ENCODE measurements around the gene CFAP58. TPM values are rescaled to one million over a fixed set of nuclear protein-coding genes. Genes with fewer than 3 reads are reported as not detected.

The CFAP58 gene
- total and polyA plus RNA-seq, 8 donors = 0.12 to 0.58 (median 0.20) TPM; not detected in 3

DNA sequence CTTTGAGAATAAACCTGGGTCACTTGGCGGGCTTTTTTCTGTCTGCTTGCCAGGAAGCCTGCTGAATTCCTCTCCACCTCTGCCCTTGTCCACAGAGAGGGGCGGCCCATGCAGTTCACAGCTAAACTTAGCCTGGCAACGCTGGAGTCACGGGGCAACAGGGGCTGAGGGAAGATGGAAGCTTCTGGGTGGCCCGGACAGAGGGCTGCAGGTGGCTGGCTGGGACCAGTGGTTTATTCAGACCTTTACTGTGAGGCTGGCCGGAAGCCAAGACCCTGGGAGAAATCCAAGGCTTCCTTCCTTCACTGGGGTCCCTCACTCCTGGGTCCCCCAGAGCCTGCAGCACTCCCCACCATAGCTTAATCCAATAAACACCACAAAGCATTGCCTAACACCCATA, 32.4 kb upstream of the CFAP58 start:
- H3K27me3 ChIP-seq = no peaks in the 10 kb centered on the region
- peaks cover 0 to 2% (median 0%) of the 10 kb centered on the region in 4 donors for H3K36me3 ChIP-seq
- intact Hi-C loops (cut with DNase I; ENCODE audit: low total_unique reads) = no loop called here
- TF ChIP-seq, protein P1, sequence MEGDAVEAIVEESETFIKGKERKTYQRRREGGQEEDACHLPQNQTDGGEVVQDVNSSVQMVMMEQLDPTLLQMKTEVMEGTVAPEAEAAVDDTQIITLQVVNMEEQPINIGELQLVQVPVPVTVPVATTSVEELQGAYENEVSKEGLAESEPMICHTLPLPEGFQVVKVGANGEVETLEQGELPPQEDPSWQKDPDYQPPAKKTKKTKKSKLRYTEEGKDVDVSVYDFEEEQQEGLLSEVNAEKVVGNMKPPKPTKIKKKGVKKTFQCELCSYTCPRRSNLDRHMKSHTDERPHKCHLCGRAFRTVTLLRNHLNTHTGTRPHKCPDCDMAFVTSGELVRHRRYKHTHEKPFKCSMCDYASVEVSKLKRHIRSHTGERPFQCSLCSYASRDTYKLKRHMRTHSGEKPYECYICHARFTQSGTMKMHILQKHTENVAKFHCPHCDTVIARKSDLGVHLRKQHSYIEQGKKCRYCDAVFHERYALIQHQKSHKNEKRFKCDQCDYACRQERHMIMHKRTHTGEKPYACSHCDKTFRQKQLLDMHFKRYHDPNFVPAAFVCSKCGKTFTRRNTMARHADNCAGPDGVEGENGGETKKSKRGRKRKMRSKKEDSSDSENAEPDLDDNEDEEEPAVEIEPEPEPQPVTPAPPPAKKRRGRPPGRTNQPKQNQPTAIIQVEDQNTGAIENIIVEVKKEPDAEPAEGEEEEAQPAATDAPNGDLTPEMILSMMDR (IDR thresholded peaks at IDR 0.05) = no peak
- no peak for TF ChIP-seq POLR2AphosphoS5 (IDR thresholded peaks at IDR 0.05)
- TF ChIP-seq POLR2A (IDR thresholded peaks at IDR 0.05) = no peak
- no peak for TF ChIP-seq EP300 (IDR thresholded peaks at IDR 0.05)
- 73 to 85% (median 78%) methylated on average over 6 of the region's 6 CpGs for WGBS, 5 donors
- no peak for DNase-seq
- H3K9me3 ChIP-seq = no peaks in the 10 kb centered on the region
- no peak overlapping the region for H3K4me3 ChIP-seq
- H3K4me1 ChIP-seq = peaks cover 77 to 100% (median 91%) of the 10 kb centered on the region in 4 donors
- peak overlapping the region in 3 of 5 donors; percentile 46 to 84 (median 76) for H3K27ac ChIP-seq

- intact Hi-C loops (cut with DNase I; ENCODE audit: low total_unique reads) = no loop called here
- Histone ChIP-seq H3K27ac (peak overlapping the region in 4 of 5 donors; percentile 8 to 84 (median 61)), H3K4me3 (no peak overlapping the region), H3K36me3 (no peaks in the 10 kb centered on the region), H3K9me3 (no peaks in the 10 kb centered on the region), H3K27me3 (no peaks in the 10 kb centered on the region), H3K4me1 (peaks cover 80 to 100% (median 91%) of the 10 kb centered on the region in 4 donors)
- no peak for DNase-seq
- 49 to 75% (median 73%) methylated on average over 8 of the region's 8 CpGs for WGBS, 5 donors
- no peak for TF ChIP-seq EP300 (IDR thresholded peaks at IDR 0.05)
- TF ChIP-seq POLR2A (IDR thresholded peaks at IDR 0.05) = no peak
- TF ChIP-seq, protein P1 (IDR thresholded peaks at IDR 0.05) = no peak
- no peak for TF ChIP-seq POLR2AphosphoS5 (IDR thresholded peaks at IDR 0.05)
Measured at GRCh38 chr10:104321725-104322415, 31.8 kb upstream of the CFAP58 start.

DNA sequence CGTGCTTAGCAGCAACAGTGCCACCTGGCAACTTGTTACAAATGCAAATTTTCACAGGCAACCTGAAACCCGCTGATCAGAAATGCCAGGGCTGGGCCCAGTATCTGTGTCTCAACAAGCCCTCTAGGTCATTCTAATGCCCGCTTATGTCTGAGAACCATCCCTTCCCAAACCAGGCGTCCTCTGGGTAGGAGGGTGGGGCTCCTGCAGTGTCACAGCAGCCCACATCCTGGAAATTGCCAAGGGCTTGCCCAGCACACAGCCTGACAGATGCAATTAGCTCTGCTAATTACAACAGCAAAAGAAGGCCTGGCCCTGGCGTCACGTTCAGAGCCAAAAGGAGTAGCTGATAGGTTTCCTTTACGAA, 31.2 kb upstream of the CFAP58 start:
- peak in 1 of 2 donors; percentile 58 for DNase-seq
- Histone ChIP-seq H3K9me3 (no peaks in the 10 kb centered on the region), H3K36me3 (no peaks in the 10 kb centered on the region), H3K27ac (peak overlapping the region in 4 of 5 donors; percentile 8 to 84 (median 61)), H3K4me3 (no peak overlapping the region), H3K4me1 (peaks cover 81 to 100% (median 91%) of the 10 kb centered on the region in 4 donors), H3K27me3 (no peaks in the 10 kb centered on the region)
- intact Hi-C loops (cut with DNase I; ENCODE audit: low total_unique reads) = no loop called here
- no peak for TF ChIP-seq POLR2A (IDR thresholded peaks at IDR 0.05)
- TF ChIP-seq EP300 (IDR thresholded peaks at IDR 0.05) = no peak
- no peak for TF ChIP-seq POLR2AphosphoS5 (IDR thresholded peaks at IDR 0.05)
- WGBS, 5 donors = 21 to 47% (median 26%) methylated on average over 5 to 7 of the region's 7 CpGs

GRCh38 chr10:104323085-104323484, 30.5 kb upstream of the CFAP58 start:
- no peak for DNase-seq
- peaks cover 81 to 100% (median 91%) of the 10 kb centered on the region in 4 donors for H3K4me1 ChIP-seq
- H3K36me3 ChIP-seq = no peaks in the 10 kb centered on the region
- H3K4me3 ChIP-seq = no peak overlapping the region
- no peaks in the 10 kb centered on the region for H3K27me3 ChIP-seq
- H3K27ac ChIP-seq = peak overlapping the region in 3 of 5 donors; percentile 46 to 84 (median 76)
- H3K9me3 ChIP-seq = no peaks in the 10 kb centered on the region
- WGBS, 5 donors = 86 to 94% (median 90%) methylated on average over 1 of the region's 1 CpG
- intact Hi-C loops (cut with DNase I; ENCODE audit: low total_unique reads) = no loop called here
- TF ChIP-seq EP300 (IDR thresholded peaks at IDR 0.05) (no peak), POLR2A (IDR thresholded peaks at IDR 0.05) (no peak), POLR2AphosphoS5 (IDR thresholded peaks at IDR 0.05) (no peak)
- TF ChIP-seq, protein P1 (IDR thresholded peaks at IDR 0.05) = no peak

GRCh38 chr10:104323760-104324201, 29.9 kb upstream of the CFAP58 start:
- H3K4me1 ChIP-seq = peaks cover 81 to 100% (median 91%) of the 10 kb centered on the region in 4 donors
- DNase-seq = no peak
- H3K9me3 ChIP-seq = no peaks in the 10 kb centered on the region
- intact Hi-C loops (cut with DNase I; ENCODE audit: low total_unique reads) = no loop called here
- 86 to 98% (median 92%) methylated on average over 4 of the region's 4 CpGs for WGBS, 5 donors
- no peaks in the 10 kb centered on the region for H3K36me3 ChIP-seq
- H3K27ac ChIP-seq = peak overlapping the region in 3 of 5 donors; percentile 76 to 84 (median 77)
- TF ChIP-seq POLR2AphosphoS5 (IDR thresholded peaks at IDR 0.05) (no peak), POLR2A (IDR thresholded peaks at IDR 0.05) (no peak), EP300 (IDR thresholded peaks at IDR 0.05) (no peak)
- TF ChIP-seq, protein P1 (IDR thresholded peaks at IDR 0.05) = no peak
- no peak overlapping the region for H3K4me3 ChIP-seq
- no peaks in the 10 kb centered on the region for H3K27me3 ChIP-seq
